ENCODE data around the gene TMEM184A. TPM values are rescaled to one million over a fixed set of nuclear protein-coding genes. Genes with fewer than 3 reads are reported as not detected.

Gene TMEM184A
- polyA plus RNA-seq, 2 of the 4 experiments (the other 2 are of a cell fraction), result 14.3 to 18.4 TPM

- 65% methylated on average over 31 of the region's 34 CpGs for WGBS (ENCODE audit: missing lambda C conversion rate)
- ChIA-PET CTCF (interaction anchor here (0.8 to 2.2 kb wide), 4 partner anchors 10 to 623 kb away, joined by 3 to 7 read pairs (median 4); no protein-coding TSS in a partner anchor), POLR2A (no interaction called here)
- no peaks in the 10 kb centered on the region for H3K4me1 ChIP-seq
- ATAC-seq (no peak), FAIRE-seq (no peak), DNase-seq (ENCODE audit: low read depth in 1 of 2, low spot score in 1 of 2) (no peak)
- H3K9me3 ChIP-seq, result peaks cover 14% of the 10 kb centered on the region
- no peak for TF ChIP-seq ZC3H11A (IDR thresholded peaks at IDR 0.05)
- no peak for TF ChIP-seq MAFK (IDR thresholded peaks at IDR 0.05; ENCODE audit: partially characterized antibody)
- no peak for TF ChIP-seq SREBF2 (IDR thresholded peaks at IDR 0.05)
- TF ChIP-seq, protein P1, sequence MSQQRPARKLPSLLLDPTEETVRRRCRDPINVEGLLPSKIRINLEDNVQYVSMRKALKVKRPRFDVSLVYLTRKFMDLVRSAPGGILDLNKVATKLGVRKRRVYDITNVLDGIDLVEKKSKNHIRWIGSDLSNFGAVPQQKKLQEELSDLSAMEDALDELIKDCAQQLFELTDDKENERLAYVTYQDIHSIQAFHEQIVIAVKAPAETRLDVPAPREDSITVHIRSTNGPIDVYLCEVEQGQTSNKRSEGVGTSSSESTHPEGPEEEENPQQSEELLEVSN (IDR thresholded peaks at IDR 0.05; ENCODE audit: borderline replicate concordance, low read depth), result no peak
- TF ChIP-seq ZNF302 (CRISPR knock-in tag; IDR thresholded peaks at IDR 0.05), result no peak
- no peak for TF ChIP-seq RNF2 (IDR thresholded peaks at IDR 0.05; ENCODE audit: borderline replicate concordance, low read depth)
- no peak for TF ChIP-seq RCOR1 (IDR thresholded peaks at IDR 0.05; ENCODE audit: low read depth, low read length)
- TF ChIP-seq JUNB (IDR thresholded peaks at IDR 0.05), result no peak
- TF ChIP-seq, protein P2, sequence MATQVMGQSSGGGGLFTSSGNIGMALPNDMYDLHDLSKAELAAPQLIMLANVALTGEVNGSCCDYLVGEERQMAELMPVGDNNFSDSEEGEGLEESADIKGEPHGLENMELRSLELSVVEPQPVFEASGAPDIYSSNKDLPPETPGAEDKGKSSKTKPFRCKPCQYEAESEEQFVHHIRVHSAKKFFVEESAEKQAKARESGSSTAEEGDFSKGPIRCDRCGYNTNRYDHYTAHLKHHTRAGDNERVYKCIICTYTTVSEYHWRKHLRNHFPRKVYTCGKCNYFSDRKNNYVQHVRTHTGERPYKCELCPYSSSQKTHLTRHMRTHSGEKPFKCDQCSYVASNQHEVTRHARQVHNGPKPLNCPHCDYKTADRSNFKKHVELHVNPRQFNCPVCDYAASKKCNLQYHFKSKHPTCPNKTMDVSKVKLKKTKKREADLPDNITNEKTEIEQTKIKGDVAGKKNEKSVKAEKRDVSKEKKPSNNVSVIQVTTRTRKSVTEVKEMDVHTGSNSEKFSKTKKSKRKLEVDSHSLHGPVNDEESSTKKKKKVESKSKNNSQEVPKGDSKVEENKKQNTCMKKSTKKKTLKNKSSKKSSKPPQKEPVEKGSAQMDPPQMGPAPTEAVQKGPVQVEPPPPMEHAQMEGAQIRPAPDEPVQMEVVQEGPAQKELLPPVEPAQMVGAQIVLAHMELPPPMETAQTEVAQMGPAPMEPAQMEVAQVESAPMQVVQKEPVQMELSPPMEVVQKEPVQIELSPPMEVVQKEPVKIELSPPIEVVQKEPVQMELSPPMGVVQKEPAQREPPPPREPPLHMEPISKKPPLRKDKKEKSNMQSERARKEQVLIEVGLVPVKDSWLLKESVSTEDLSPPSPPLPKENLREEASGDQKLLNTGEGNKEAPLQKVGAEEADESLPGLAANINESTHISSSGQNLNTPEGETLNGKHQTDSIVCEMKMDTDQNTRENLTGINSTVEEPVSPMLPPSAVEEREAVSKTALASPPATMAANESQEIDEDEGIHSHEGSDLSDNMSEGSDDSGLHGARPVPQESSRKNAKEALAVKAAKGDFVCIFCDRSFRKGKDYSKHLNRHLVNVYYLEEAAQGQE (IDR thresholded peaks at IDR 0.05), result no peak
- TF ChIP-seq CBX2 (IDR thresholded peaks at IDR 0.05; ENCODE audit: borderline replicate concordance, low read depth), result no peak
- TF ChIP-seq CTCF (IDR thresholded peaks at IDR 0.05), result no peak
- TF ChIP-seq MYC (IDR thresholded peaks at IDR 0.05; ENCODE audit: borderline replicate concordance, low read length), result no peak
- TF ChIP-seq PHF8 (IDR thresholded peaks at IDR 0.05; ENCODE audit: borderline replicate concordance, low read depth), result no peak
- no peak for TF ChIP-seq HOXA7 (CRISPR knock-in tag; IDR thresholded peaks at IDR 0.05)
- TF ChIP-seq NPAS2 (CRISPR knock-in tag; IDR thresholded peaks at IDR 0.05; ENCODE audit: borderline replicate concordance), result no peak
- TF ChIP-seq, protein P3, sequence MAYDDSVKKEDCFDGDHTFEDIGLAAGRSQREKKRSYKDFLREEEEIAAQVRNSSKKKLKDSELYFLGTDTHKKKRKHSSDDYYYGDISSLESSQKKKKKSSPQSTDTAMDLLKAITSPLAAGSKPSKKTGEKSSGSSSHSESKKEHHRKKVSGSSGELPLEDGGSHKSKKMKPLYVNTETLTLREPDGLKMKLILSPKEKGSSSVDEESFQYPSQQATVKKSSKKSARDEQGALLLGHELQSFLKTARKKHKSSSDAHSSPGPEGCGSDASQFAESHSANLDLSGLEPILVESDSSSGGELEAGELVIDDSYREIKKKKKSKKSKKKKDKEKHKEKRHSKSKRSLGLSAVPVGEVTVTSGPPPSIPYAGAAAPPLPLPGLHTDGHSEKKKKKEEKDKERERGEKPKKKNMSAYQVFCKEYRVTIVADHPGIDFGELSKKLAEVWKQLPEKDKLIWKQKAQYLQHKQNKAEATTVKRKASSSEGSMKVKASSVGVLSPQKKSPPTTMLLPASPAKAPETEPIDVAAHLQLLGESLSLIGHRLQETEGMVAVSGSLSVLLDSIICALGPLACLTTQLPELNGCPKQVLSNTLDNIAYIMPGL (CRISPR knock-in tag; IDR thresholded peaks at IDR 0.05; ENCODE audit: borderline replicate concordance), result no peak
- no peak for TF ChIP-seq FOSB (CRISPR knock-in tag; IDR thresholded peaks at IDR 0.05)
- TF ChIP-seq, protein P4, sequence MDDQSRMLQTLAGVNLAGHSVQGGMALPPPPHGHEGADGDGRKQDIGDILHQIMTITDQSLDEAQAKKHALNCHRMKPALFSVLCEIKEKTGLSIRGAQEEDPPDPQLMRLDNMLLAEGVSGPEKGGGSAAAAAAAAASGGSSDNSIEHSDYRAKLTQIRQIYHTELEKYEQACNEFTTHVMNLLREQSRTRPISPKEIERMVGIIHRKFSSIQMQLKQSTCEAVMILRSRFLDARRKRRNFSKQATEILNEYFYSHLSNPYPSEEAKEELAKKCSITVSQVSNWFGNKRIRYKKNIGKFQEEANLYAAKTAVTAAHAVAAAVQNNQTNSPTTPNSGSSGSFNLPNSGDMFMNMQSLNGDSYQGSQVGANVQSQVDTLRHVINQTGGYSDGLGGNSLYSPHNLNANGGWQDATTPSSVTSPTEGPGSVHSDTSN (IDR thresholded peaks at IDR 0.05), result no peak
- H3K4me2 ChIP-seq, result no peak overlapping the region
- no peak overlapping the region for H3K27ac ChIP-seq
- no peak overlapping the region for H3K4me3 ChIP-seq
These were observed 30.3 kb upstream of the TMEM184A start for GRCh38 chr7:1586126-1586826.

All from A549 (cell line).